ENCODE results near the gene SERPINC1.

GRCh38 chr1:173867141-173867752 is 49.9 kb downstream of the SERPINC1 start:
- TF ChIP-seq SUZ12 (IDR thresholded peaks at IDR 0.05; ENCODE audit: extremely low read depth, insufficient read depth, insufficient read length) (no peak), YY1 (IDR thresholded peaks at IDR 0.05; ENCODE audit: insufficient read depth, insufficient read length) (no peak), ZNF274 (IDR thresholded peaks at IDR 0.05; ENCODE audit: low read depth, low read length) (no peak)
